Mesenchymal stem cell (in vitro differentiated cells and primary cell): ENCODE measurements around the gene OR10G3.
"Not testable (repeated sequence)": the region's sequence is repeated elsewhere in the genome, so short reads cannot be mapped to it uniquely, and the experiment has no call there.

ENCODE experiments used
- DNase-seq: peaks from one replicate; pipeline ENCODE4 v3.0.0-alpha.2; 2013
- H2AFZ ChIP-seq: one replicate; pipeline ENCODE4 v1.6.1; 2013; ENCODE audit warnings: low read depth, mild to moderate bottlenecking, control low read depth, inconsistent platforms, low read length, moderate library complexity
- H2AK5ac ChIP-seq: 2 replicates; pipeline ENCODE4 v1.6.1; 2013; ENCODE audit warnings: low read length, moderate library complexity, mild to moderate bottlenecking, inconsistent platforms; ENCODE audit not compliant: severe bottlenecking
- H2BK120ac ChIP-seq: one replicate; pipeline ENCODE4 v1.6.1; 2013; ENCODE audit warnings: low read depth, mild to moderate bottlenecking, inconsistent platforms, low read length, moderate library complexity
- H2BK12ac ChIP-seq, 2 experiments: one replicate each; pipeline ENCODE4 v1.6.1; 2013; ENCODE audit warnings: inconsistent platforms in 2 of 2, low read length in 2 of 2, mild to moderate bottlenecking in 2 of 2, moderate library complexity in 2 of 2, control low read depth in 1 of 2
- H2BK15ac ChIP-seq: one replicate; pipeline ENCODE4 v1.6.1; 2013; ENCODE audit warnings: mild to moderate bottlenecking, low read depth, inconsistent platforms; ENCODE audit not compliant: poor library complexity, severe bottlenecking
- H2BK5ac ChIP-seq: 2 replicates; pipeline ENCODE4 v1.6.1; 2013; ENCODE audit warnings: low read depth, mild to moderate bottlenecking, low read length, control low read depth, inconsistent platforms; ENCODE audit not compliant: poor library complexity, severe bottlenecking
- H3K14ac ChIP-seq, 2 experiments: one replicate each; pipeline ENCODE4 v1.6.1; 2013; ENCODE audit warnings: inconsistent platforms in 2 of 2, low read length in 2 of 2, control low read depth in 1 of 2, mild to moderate bottlenecking in 1 of 2, moderate library complexity in 1 of 2
- H3K18ac ChIP-seq, 2 experiments: one replicate each; pipeline ENCODE4 v1.6.1; 2013; ENCODE audit warnings: inconsistent platforms in 2 of 2, low read length in 2 of 2, control low read depth in 1 of 2, low read depth in 1 of 2, mild to moderate bottlenecking in 1 of 2
- H3K23ac ChIP-seq, 2 experiments: one replicate each; pipeline ENCODE4 v1.6.1; 2013; ENCODE audit warnings: inconsistent platforms in 2 of 2, low read length in 2 of 2, mild to moderate bottlenecking in 2 of 2, moderate library complexity in 2 of 2, control low read depth in 1 of 2
- H3K27ac ChIP-seq: 2 replicates; pipeline ENCODE4 v1.5.1; 2013; ENCODE audit warnings: mild to moderate bottlenecking, moderate library complexity, low read length, control low read depth, inconsistent platforms; ENCODE audit not compliant: poor library complexity, severe bottlenecking
- H3K27me3 ChIP-seq, 2 experiments: 2 replicates each; pipeline versions ENCODE4 v1.6.1 to v1.7.0; 2013; ENCODE audit warnings: low read length in 2 of 2, mild to moderate bottlenecking in 2 of 2, moderate library complexity in 2 of 2, control low read depth in 1 of 2, inconsistent platforms in 1 of 2; ENCODE audit not compliant: control insufficient read depth in 1 of 2, insufficient read depth in 1 of 2
- H3K36me3 ChIP-seq, 2 experiments: 2 replicates each; pipeline versions ENCODE4 v1.6.1 to v1.7.0; 2013; ENCODE audit warnings: low read length in 2 of 2, control low read depth in 1 of 2, inconsistent platforms in 1 of 2, low read depth in 1 of 2, mild to moderate bottlenecking in 1 of 2; ENCODE audit not compliant: insufficient read depth in 2 of 2, control insufficient read depth in 1 of 2
- H3K4ac ChIP-seq, 2 experiments: one replicate each; pipeline ENCODE4 v1.6.1; 2013; ENCODE audit warnings: inconsistent platforms in 2 of 2, low read length in 2 of 2, mild to moderate bottlenecking in 2 of 2, moderate library complexity in 2 of 2, control low read depth in 1 of 2, low read depth in 1 of 2
- H3K4me1 ChIP-seq: 2 replicates; pipeline ENCODE4 v1.6.1; 2013; ENCODE audit warnings: low read depth, low read length, control low read depth; ENCODE audit not compliant: control insufficient read depth, insufficient read depth
- H3K4me2 ChIP-seq: 2 replicates; pipeline ENCODE4 v1.6.1; 2013; ENCODE audit warnings: low read length, mild to moderate bottlenecking, inconsistent platforms; ENCODE audit not compliant: poor library complexity, severe bottlenecking
- H3K4me3 ChIP-seq, 2 experiments: 2 replicates each; pipeline versions ENCODE4 v1.5.1 to v1.7.0; 2013; ENCODE audit warnings: low read length in 2 of 2, mild to moderate bottlenecking in 2 of 2, control low read depth in 1 of 2, low read depth in 1 of 2; ENCODE audit not compliant: insufficient read depth in 1 of 2
- H3K79me1 ChIP-seq: replicated peaks from 2 replicates; pipeline ENCODE4 v1.6.1; 2013; ENCODE audit warnings: mild to moderate bottlenecking, control low read depth, low read length, inconsistent platforms; ENCODE audit not compliant: poor library complexity, severe bottlenecking
- H3K9ac ChIP-seq: 2 replicates; pipeline ENCODE4 v1.7.0; 2013; ENCODE audit warnings: mild to moderate bottlenecking, low read length, moderate library complexity
- H3K9me3 ChIP-seq: 2 replicates; pipeline ENCODE4 v1.7.0; 2013; ENCODE audit warnings: mild to moderate bottlenecking, low read length; ENCODE audit not compliant: control insufficient read depth
- H4K8ac ChIP-seq: one replicate; pipeline ENCODE4 v1.6.1; 2013; ENCODE audit warnings: inconsistent platforms, mild to moderate bottlenecking, low read length, moderate library complexity
- H4K91ac ChIP-seq: one replicate; pipeline ENCODE4 v1.6.1; 2013; ENCODE audit warnings: mild to moderate bottlenecking, low read length, inconsistent platforms
- WGBS: methylation state at CpG from one replicate; pipeline ENCODE4 v1.1.7; 2013; ENCODE audit warnings: mixed read lengths; 5-methylcytosine and 5-hydroxymethylcytosine counted together

OR10G3 gene

GRCh38 chr14:21553266-21553665 lies 26.6 kb downstream of the OR10G3 start:
- H4K8ac ChIP-seq = no peak overlapping the region
- H3K4me3 ChIP-seq = no peak overlapping the region
- no peak overlapping the region for H3K18ac ChIP-seq
- no peak overlapping the region for H3K23ac ChIP-seq
- no peak overlapping the region for H2BK5ac ChIP-seq
- H3K4me1 ChIP-seq = peaks cover 4% of the 10 kb centered on the region
- no peaks in the 10 kb centered on the region for H3K27me3 ChIP-seq
- no peak overlapping the region for H3K14ac ChIP-seq
- no peak overlapping the region for H3K4ac ChIP-seq
- no peaks in the 10 kb centered on the region for H3K9me3 ChIP-seq
- no peak overlapping the region for H2BK12ac ChIP-seq
- no peak overlapping the region for H2BK15ac ChIP-seq
- WGBS = no CpG with 5 or more reads among the region's 3 CpGs
- no peak overlapping the region for H4K91ac ChIP-seq
- H2AK5ac ChIP-seq = no peak overlapping the region
- no peak overlapping the region for H3K4me2 ChIP-seq
- no peaks in the 10 kb centered on the region for H3K79me1 ChIP-seq
- H3K27ac ChIP-seq = no peak overlapping the region
- no peak overlapping the region for H2AFZ ChIP-seq
- no peak overlapping the region for H3K9ac ChIP-seq
- no peak overlapping the region for H2BK120ac ChIP-seq
- no peaks in the 10 kb centered on the region for H3K36me3 ChIP-seq
- DNase-seq = no peak

GRCh38 chr14:21544588-21544987 lies 35.3 kb downstream of the OR10G3 start:
- H3K36me3 ChIP-seq, H3K23ac ChIP-seq, H4K91ac ChIP-seq, H3K79me1 ChIP-seq, H2AFZ ChIP-seq, H2BK120ac ChIP-seq, H3K18ac ChIP-seq, H3K14ac ChIP-seq, DNase-seq, H3K4me1 ChIP-seq, H2BK5ac ChIP-seq, H4K8ac ChIP-seq, H2BK15ac ChIP-seq, H2BK12ac ChIP-seq, H3K9me3 ChIP-seq, H3K4me2 ChIP-seq, H3K27ac ChIP-seq, H2AK5ac ChIP-seq, H3K9ac ChIP-seq, H3K4me3 ChIP-seq, H3K4ac ChIP-seq: not testable (repeated sequence)
- WGBS = no CpG with 5 or more reads among the region's 7 CpGs
- peaks cover 7 to 11% of the 10 kb centered on the region in 2 experiments for H3K27me3 ChIP-seq

GRCh38 chr14:21543963-21544362 lies 35.9 kb downstream of the OR10G3 start:
- no peak for DNase-seq
- Histone ChIP-seq H3K9me3 (no peaks in the 10 kb centered on the region), H2AK5ac (no peak overlapping the region), H3K27me3 (peaks cover 12 to 17% of the 10 kb centered on the region in 2 experiments), H4K91ac (no peak overlapping the region), H2AFZ (no peak overlapping the region), H3K4ac (no peak overlapping the region), H3K23ac (no peak overlapping the region), H3K18ac (no peak overlapping the region), H3K36me3 (no peaks in the 10 kb centered on the region), H3K9ac (no peak overlapping the region), H3K4me2 (no peak overlapping the region), H2BK120ac (no peak overlapping the region), H4K8ac (no peak overlapping the region), H2BK5ac (no peak overlapping the region), H3K4me1 (no peaks in the 10 kb centered on the region), H3K79me1 (no peaks in the 10 kb centered on the region), H2BK12ac (no peak overlapping the region), H3K4me3 (no peak overlapping the region), H3K14ac (no peak overlapping the region), H3K27ac (no peak overlapping the region), H2BK15ac (no peak overlapping the region)
- WGBS = 70% methylated on average over 5 of the region's 5 CpGs

GRCh38 chr14:21543521-21543960 lies 36.3 kb downstream of the OR10G3 start:
- Histone ChIP-seq H2BK15ac (no peak overlapping the region), H4K91ac (no peak overlapping the region), H2BK120ac (no peak overlapping the region), H2BK5ac (no peak overlapping the region), H3K27ac (no peak overlapping the region), H3K36me3 (no peaks in the 10 kb centered on the region), H3K23ac (no peak overlapping the region), H2AFZ (no peak overlapping the region), H3K18ac (no peak overlapping the region), H3K4me1 (no peaks in the 10 kb centered on the region), H3K9ac (no peak overlapping the region), H3K27me3 (peaks cover 16 to 21% of the 10 kb centered on the region in 2 experiments), H3K79me1 (no peaks in the 10 kb centered on the region), H3K4ac (no peak overlapping the region), H2BK12ac (no peak overlapping the region), H3K14ac (no peak overlapping the region), H2AK5ac (no peak overlapping the region), H3K4me3 (no peak overlapping the region), H4K8ac (no peak overlapping the region), H3K9me3 (no peaks in the 10 kb centered on the region), H3K4me2 (no peak overlapping the region)
- 31% methylated on average over 5 of the region's 7 CpGs for WGBS
- DNase-seq = no peak
